ENCODE data around the gene GPR17.

GRCh38 chr2:127604986-127605385 is 41.0 kb upstream of the GPR17 start:
- TF ChIP-seq, protein P1, sequence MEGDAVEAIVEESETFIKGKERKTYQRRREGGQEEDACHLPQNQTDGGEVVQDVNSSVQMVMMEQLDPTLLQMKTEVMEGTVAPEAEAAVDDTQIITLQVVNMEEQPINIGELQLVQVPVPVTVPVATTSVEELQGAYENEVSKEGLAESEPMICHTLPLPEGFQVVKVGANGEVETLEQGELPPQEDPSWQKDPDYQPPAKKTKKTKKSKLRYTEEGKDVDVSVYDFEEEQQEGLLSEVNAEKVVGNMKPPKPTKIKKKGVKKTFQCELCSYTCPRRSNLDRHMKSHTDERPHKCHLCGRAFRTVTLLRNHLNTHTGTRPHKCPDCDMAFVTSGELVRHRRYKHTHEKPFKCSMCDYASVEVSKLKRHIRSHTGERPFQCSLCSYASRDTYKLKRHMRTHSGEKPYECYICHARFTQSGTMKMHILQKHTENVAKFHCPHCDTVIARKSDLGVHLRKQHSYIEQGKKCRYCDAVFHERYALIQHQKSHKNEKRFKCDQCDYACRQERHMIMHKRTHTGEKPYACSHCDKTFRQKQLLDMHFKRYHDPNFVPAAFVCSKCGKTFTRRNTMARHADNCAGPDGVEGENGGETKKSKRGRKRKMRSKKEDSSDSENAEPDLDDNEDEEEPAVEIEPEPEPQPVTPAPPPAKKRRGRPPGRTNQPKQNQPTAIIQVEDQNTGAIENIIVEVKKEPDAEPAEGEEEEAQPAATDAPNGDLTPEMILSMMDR (IDR thresholded peaks at IDR 0.05): no peak
- TF ChIP-seq POLR2A (IDR thresholded peaks at IDR 0.05): no peak

All from heart left ventricle (tissue), 13 donors.